ENCODE measurements around the gene LPIN3. TPM values are rescaled to one million over a fixed set of nuclear protein-coding genes. Genes with fewer than 3 reads are reported as not detected.

LPIN3 gene
- total RNA-seq, 1 experiment from 2014 or later = 3.8 TPM

DNA sequence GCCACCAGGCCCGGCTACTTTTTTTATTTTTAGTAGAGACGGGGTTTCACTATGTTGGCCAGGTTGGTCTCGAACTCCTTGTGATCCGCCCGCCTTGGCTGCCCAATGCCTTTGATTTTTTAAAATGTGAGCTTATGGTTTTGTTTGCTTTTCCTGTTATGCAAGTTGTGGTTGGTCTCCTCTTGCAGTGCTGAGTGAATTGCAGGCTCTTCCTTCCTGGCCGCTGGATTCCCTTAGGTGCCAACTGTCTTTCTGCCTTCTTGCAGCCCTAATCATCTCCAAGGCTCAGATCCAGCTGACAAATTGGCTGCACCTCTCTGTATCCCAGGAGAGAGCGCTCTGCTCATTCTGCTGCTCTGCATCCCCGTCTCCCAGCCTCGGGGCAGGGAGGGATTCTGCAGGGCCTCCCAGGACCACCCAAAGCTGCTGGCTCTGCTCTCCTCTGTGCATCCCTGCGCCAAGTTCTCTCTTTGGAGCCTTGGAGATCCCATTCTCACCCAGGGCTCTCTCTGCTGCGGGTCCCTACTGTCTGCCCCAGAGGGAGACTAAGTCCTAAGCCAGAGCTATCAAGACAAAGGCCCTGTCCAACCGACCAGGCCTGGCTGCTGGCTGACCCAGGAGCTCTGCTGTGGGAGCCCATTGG is 40.1 kb downstream of the LPIN3 start:
- Histone ChIP-seq H3K23ac (ENCODE audit: insufficient read length, low read depth, low read length) (no peak overlapping the region), H4K91ac (ENCODE audit: insufficient read length, low read depth, low read length) (no peak overlapping the region), H3K14ac (ENCODE audit: insufficient read depth, low read length) (no peak overlapping the region; the same call in 1 of the 2 replicates), H3K4ac (ENCODE audit: low read depth, low read length) (no peak overlapping the region), H2BK5ac (ENCODE audit: insufficient read length, low read length) (no peak overlapping the region), H4K5ac (ENCODE audit: insufficient read length, low read depth, low read length) (no peak overlapping the region), H2BK12ac (ENCODE audit: insufficient read length, low read depth, low read length) (no peak overlapping the region), H3K79me1 (ENCODE audit: insufficient read depth, low read depth, low read length, poor library complexity, severe bottlenecking) (no peaks in the 10 kb centered on the region), H3K4me2 (ENCODE audit: insufficient read depth, insufficient read length, low read length) (no peak overlapping the region), H4K20me1 (ENCODE audit: control insufficient read depth, insufficient read depth, insufficient read length) (no peaks in the 10 kb centered on the region), H3K23me2 (ENCODE audit: insufficient read length, low read depth, low read length, poor library complexity, severe bottlenecking) (no peaks in the 10 kb centered on the region), H2BK20ac (ENCODE audit: low read depth, low read length, poor library complexity, severe bottlenecking) (no peak overlapping the region), H2BK15ac (ENCODE audit: low read depth, low read length) (no peak overlapping the region), H3K27me3 (ENCODE audit: insufficient read depth, low read length) (no peaks in the 10 kb centered on the region), H2AFZ (ENCODE audit: low read length) (no peak overlapping the region), H2AK5ac (ENCODE audit: insufficient read length, low read length) (no peak overlapping the region), H4K8ac (replicated peaks; ENCODE audit: insufficient read length, low read depth, low read length) (no peak overlapping the region), H3K56ac (ENCODE audit: insufficient read length, low read depth, low read length) (no peak overlapping the region), H3K18ac (ENCODE audit: insufficient read length, low read depth, low read length) (no peak overlapping the region), H3K79me2 (ENCODE audit: insufficient read depth, low read length) (no peaks in the 10 kb centered on the region), H2BK120ac (ENCODE audit: low read depth, low read length, poor library complexity, severe bottlenecking) (no peak overlapping the region), H3T11ph (ENCODE audit: low read length) (no peak overlapping the region), H3K27ac (ENCODE audit: insufficient read length, low read depth, low read length) (no peak overlapping the region), H3K4me1 (ENCODE audit: insufficient read depth, low read length) (no peaks in the 10 kb centered on the region), H3K9ac (ENCODE audit: extremely low read depth, insufficient read length, low read length) (no peak overlapping the region), H3K9me3 (ENCODE audit: control insufficient read depth, low read depth, low read length) (no peaks in the 10 kb centered on the region)
- no peak overlapping the region for H3K4me3 Mint-ChIP-seq
- WGBS (ENCODE audit: extremely low coverage, insufficient read length, low lambda C conversion rate) = no CpG with 5 or more reads among the region's 12 CpGs
- peaks cover 5 to 16% of the 10 kb centered on the region in 2 experiments for H3K4me1 Mint-ChIP-seq
- no peaks in the 10 kb centered on the region for H3K9me3 Mint-ChIP-seq
- peaks cover 10% of the 10 kb centered on the region for H3K27me3 Mint-ChIP-seq (ENCODE audit: low read depth)
- H3K27ac Mint-ChIP-seq = no peak overlapping the region
- DNase-seq = no peak
- H3K36me3 Mint-ChIP-seq (ENCODE audit: insufficient read depth in 1 of 3, low read depth in 3 of 3) = no peaks in the 10 kb centered on the region
- TF ChIP-seq, protein P1, sequence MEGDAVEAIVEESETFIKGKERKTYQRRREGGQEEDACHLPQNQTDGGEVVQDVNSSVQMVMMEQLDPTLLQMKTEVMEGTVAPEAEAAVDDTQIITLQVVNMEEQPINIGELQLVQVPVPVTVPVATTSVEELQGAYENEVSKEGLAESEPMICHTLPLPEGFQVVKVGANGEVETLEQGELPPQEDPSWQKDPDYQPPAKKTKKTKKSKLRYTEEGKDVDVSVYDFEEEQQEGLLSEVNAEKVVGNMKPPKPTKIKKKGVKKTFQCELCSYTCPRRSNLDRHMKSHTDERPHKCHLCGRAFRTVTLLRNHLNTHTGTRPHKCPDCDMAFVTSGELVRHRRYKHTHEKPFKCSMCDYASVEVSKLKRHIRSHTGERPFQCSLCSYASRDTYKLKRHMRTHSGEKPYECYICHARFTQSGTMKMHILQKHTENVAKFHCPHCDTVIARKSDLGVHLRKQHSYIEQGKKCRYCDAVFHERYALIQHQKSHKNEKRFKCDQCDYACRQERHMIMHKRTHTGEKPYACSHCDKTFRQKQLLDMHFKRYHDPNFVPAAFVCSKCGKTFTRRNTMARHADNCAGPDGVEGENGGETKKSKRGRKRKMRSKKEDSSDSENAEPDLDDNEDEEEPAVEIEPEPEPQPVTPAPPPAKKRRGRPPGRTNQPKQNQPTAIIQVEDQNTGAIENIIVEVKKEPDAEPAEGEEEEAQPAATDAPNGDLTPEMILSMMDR (conservative IDR thresholded peaks at IDR 0.05) = no peak

Data from H9 (cell line).